OCI-LY7 (cell line): Measurements from ENCODE around the gene CMIP. TPM values are rescaled to one million over a fixed set of nuclear protein-coding genes. Genes with fewer than 3 reads are reported as not detected.
A peak's percentile ranks its signal among the peaks of the same experiment; 100 is the strongest.

Experiments
- BruUV-seq: library from RNA; stranded (reverse); fragments of 400-500 nt; replicated peaks from 2 replicates; lab custom pipeline; 2021; lab: Mats Ljungman, UMichigan
- CTCF ChIA-PET: fragments of 300-600 bp; sonication (Branson Sonifier 250); formaldehyde crosslinking; loops from one replicate; lab custom pipeline; 2022; ENCODE audit warnings: antibody characterized with exemption; ENCODE audit not compliant: unreplicated experiment; lab: Charles Lee
- POLR2A ChIA-PET: fragments of 300-600 bp; sonication (Branson Sonifier 250); formaldehyde crosslinking; loops from one replicate; lab custom pipeline; 2022; ENCODE audit warnings: antibody characterized with exemption; lab: Charles Lee
- DNase-seq: peaks from one replicate; pipeline ENCODE4 v3.0.0-alpha.2; 2015; ENCODE audit warnings: low spot score
- H2AFZ ChIP-seq: fragments of 200-600 bp; sonication (generic), shearing (Covaris generic); 2 replicates; pipeline ENCODE4 v1.6.1; 2014; ENCODE audit warnings: mild to moderate bottlenecking, antibody characterized with exemption, low read length, moderate library complexity
- H3K27ac ChIP-seq: fragments of 200-600 bp; sonication (generic); 2 replicates; pipeline ENCODE4 v1.5.1; 2014; ENCODE audit warnings: mixed run types, low read depth, mild to moderate bottlenecking, moderate library complexity, low read length, inconsistent platforms; ENCODE audit not compliant: poor library complexity, severe bottlenecking
- H3K36me3 ChIP-seq: fragments of 200-600 bp; sonication (generic); 2 replicates; pipeline ENCODE4 v1.6.1; 2014; ENCODE audit warnings: mild to moderate bottlenecking, antibody characterized with exemption, low read length, moderate library complexity, mixed read lengths; ENCODE audit not compliant: insufficient read depth
- H3K4me1 ChIP-seq: fragments of 200-600 bp; sonication (generic); 2 replicates; pipeline ENCODE4 v1.5.1; 2014; ENCODE audit warnings: mild to moderate bottlenecking, low read length; ENCODE audit not compliant: insufficient read depth, poor library complexity, severe bottlenecking
- H3K4me2 ChIP-seq: fragments of 200-600 bp; sonication (generic); 2 replicates; pipeline ENCODE4 v1.6.1; 2014; ENCODE audit warnings: mild to moderate bottlenecking, low read length
- H3K4me3 ChIP-seq: fragments of 200-600 bp; sonication (generic); 2 replicates; pipeline ENCODE4 v1.5.1; 2014; ENCODE audit warnings: mild to moderate bottlenecking, low read depth, low read length; ENCODE audit not compliant: poor library complexity, severe bottlenecking
- H3K79me2 ChIP-seq: fragments of 200-600 bp; sonication (generic); 2 replicates; pipeline ENCODE4 v1.6.1; 2016; ENCODE audit warnings: low read depth, mild to moderate bottlenecking, low read length, moderate library complexity, mixed read lengths; ENCODE audit not compliant: insufficient read depth
- H3K9me2 ChIP-seq: fragments of 200-600 bp; sonication (generic); 2 replicates; pipeline ENCODE4 v1.6.1; 2016; ENCODE audit warnings: mild to moderate bottlenecking, low read length, mixed read lengths; ENCODE audit not compliant: insufficient read depth
- H3K9me3 ChIP-seq: fragments of 200-600 bp; sonication (generic); 2 replicates; pipeline ENCODE4 v1.6.1; 2014; ENCODE audit warnings: mild to moderate bottlenecking, mixed run types, low read length, mixed read lengths
- H4K20me1 ChIP-seq: fragments of 200-600 bp; sonication (generic); 2 replicates; pipeline ENCODE4 v1.6.1; 2014; ENCODE audit warnings: mild to moderate bottlenecking, antibody characterized with exemption, low read length, moderate library complexity, mixed read lengths; ENCODE audit not compliant: insufficient read depth
- CTCF ChIP-seq: fragments of 200-600 bp; sonication (generic); conservative IDR thresholded peaks from 2 replicates; pipeline ENCODE4 v1.5.1; 2014; ENCODE audit warnings: mild to moderate bottlenecking, antibody characterized with exemption, low read length, moderate library complexity, mixed read lengths
- EZH2phosphoT487 ChIP-seq: fragments of 200-600 bp; sonication (generic); IDR thresholded peaks from 2 replicates; pipeline ENCODE4 v1.6.1; 2018; ENCODE audit warnings: low read depth, borderline replicate concordance, mild to moderate bottlenecking, mixed run types, antibody characterized with exemption, low read length, moderate library complexity, mixed read lengths
- intact Hi-C: fragments of 100-400 bp; cut with micrococcal nuclease; formaldehyde crosslinking; loops from one replicate; pipeline ENCODE4 v1.10.0; 2022; ENCODE audit not compliant: unreplicated experiment
- total RNA-seq, 2 experiments: library from RNA; depleted of rRNA in 1 of 2; stranded (reverse); fragments of >200 nt in 1 of 2; shearing (Covaris generic) in 1 of 2; gene quantifications; 2 replicates each; pipeline ENCODE4 v1.2.3, GENCODE V29; 2014 to 2022

CMIP gene
- total RNA-seq, 2 experiments from 2014 or later: 15.4 to 70.3 TPM

- H3K4me1 ChIP-seq: peaks cover 51% of the 10 kb centered on the region
- H3K27ac ChIP-seq: no peak overlapping the region
- intact Hi-C loops: no loop called here
- ChIA-PET POLR2A (interaction anchor here (0.7 kb wide), 1 partner anchor 115 kb away, joined by 7 read pairs; no protein-coding TSS in a partner anchor), CTCF (no interaction called here)
- peak overlapping the region; percentile 57 for H3K4me3 ChIP-seq
- no peaks in the 10 kb centered on the region for H4K20me1 ChIP-seq
- no TSS peak for BruUV-seq
- peaks cover 7% of the 10 kb centered on the region for H3K9me3 ChIP-seq
- no peaks in the 10 kb centered on the region for H3K36me3 ChIP-seq
- no peaks in the 10 kb centered on the region for H3K79me2 ChIP-seq
- peak overlapping the region; percentile 87 for H3K4me2 ChIP-seq
- no peaks in the 10 kb centered on the region for H3K9me2 ChIP-seq
- no peak for DNase-seq
- TF ChIP-seq CTCF (no peak), EZH2phosphoT487 (no peak)
- H2AFZ ChIP-seq: peak overlapping the region; percentile 24; the same call in 1 of the 2 replicates
Observed at GRCh38 chr16:81716478-81717225, 272.0 kb downstream of the CMIP start.

DNA sequence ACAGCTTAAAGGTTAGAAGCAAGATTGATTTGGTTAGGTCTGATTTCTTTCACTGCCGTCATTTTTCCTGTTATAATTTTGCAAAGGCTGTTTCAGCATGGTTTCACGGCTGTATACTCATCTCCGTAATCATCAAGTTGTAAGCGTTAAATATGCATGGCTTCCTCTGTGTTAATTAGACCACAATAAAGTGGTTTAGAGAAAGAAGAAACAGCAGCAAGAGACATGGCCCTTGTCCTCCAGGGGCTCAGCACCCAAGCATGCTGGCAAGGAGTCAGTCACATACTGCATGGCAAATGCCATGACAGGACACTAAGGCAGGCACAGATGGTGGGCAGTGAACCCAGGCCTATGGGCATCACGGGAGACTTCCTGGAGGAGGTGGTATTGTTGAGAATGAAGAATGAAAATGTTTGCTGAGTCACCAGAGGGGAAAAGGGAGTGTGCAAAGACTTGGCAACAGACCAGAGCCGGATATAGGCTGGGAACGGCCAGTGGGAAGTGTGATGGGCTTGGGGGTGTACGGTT, 273.1 kb downstream of the CMIP start:
- intact Hi-C loops: no loop called here
- peaks cover 51% of the 10 kb centered on the region for H3K4me1 ChIP-seq
- no peak overlapping the region for H3K27ac ChIP-seq
- H2AFZ ChIP-seq: peak overlapping the region; percentile 42; the same call in 1 of the 2 replicates
- H3K4me3 ChIP-seq: no peak overlapping the region
- H3K79me2 ChIP-seq: no peaks in the 10 kb centered on the region
- no TSS peak for BruUV-seq
- POLR2A ChIA-PET: interaction anchor here (0.7 kb wide), 1 partner anchor 116 kb away, joined by 7 read pairs; no protein-coding TSS in a partner anchor
- no peaks in the 10 kb centered on the region for H3K9me2 ChIP-seq
- H3K4me2 ChIP-seq: no peak overlapping the region
- TF ChIP-seq CTCF (no peak), EZH2phosphoT487 (no peak)
- no peaks in the 10 kb centered on the region for H4K20me1 ChIP-seq
- H3K9me3 ChIP-seq: peaks cover 10% of the 10 kb centered on the region
- H3K36me3 ChIP-seq: no peaks in the 10 kb centered on the region
- CTCF ChIA-PET: no interaction called here
- no peak for DNase-seq

DNA sequence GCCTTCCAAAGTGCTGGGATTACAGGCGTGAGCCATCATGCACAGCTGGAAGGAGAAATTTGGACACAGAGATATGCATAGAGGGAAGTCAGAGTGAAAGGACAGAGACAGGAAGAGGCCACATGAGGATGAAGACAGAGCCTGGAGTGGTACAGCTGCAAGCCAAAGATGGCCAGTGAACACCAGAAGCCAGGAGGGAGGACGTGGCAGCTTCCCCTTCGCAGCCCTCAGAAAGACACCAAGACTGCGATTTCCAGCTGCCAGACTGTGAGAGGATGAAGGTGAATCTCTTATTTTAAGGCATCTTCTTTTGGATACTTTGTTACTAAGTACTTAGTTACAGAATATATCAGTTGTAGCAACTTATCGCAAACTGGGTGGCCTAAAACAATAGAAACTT, 274.0 kb downstream of the CMIP start:
- POLR2A ChIA-PET: no interaction called here
- no peak overlapping the region for H3K4me3 ChIP-seq

More for the DNA sequence above, 274.0 kb downstream of the CMIP start:
- Histone ChIP-seq H3K27ac (no peak overlapping the region), H3K4me1 (peaks cover 47% of the 10 kb centered on the region), H3K9me2 (no peaks in the 10 kb centered on the region), H3K36me3 (no peaks in the 10 kb centered on the region), H4K20me1 (no peaks in the 10 kb centered on the region), H3K9me3 (peaks cover 10% of the 10 kb centered on the region), H3K79me2 (no peaks in the 10 kb centered on the region), H3K4me2 (no peak overlapping the region), H2AFZ (no peak overlapping the region)
- TF ChIP-seq EZH2phosphoT487 (no peak), CTCF (no peak)
- CTCF ChIA-PET: no interaction called here
- BruUV-seq: no TSS peak
- no peak for DNase-seq
- intact Hi-C loops: no loop called here
